SK-N-SH (cell line): Measurements from ENCODE around the gene UVRAG. TPM values are rescaled to one million over a fixed set of nuclear protein-coding genes. Genes with fewer than 3 reads are reported as not detected.

Source experiments
- CTCF ChIA-PET: fragments of 300-600, 350-600 bp; formaldehyde crosslinking; extraction: SDS; loops from one replicate; lab custom pipeline; 2021; lab: Yijun Ruan, JAX
- POLR2A ChIA-PET: fragments of 350-600 bp; sonication (Branson Sonifier 250); formaldehyde crosslinking; extraction: SDS; loops from one replicate; lab custom pipeline; 2020; ENCODE audit warnings: antibody characterized with exemption, inconsistent platforms; lab: Yijun Ruan, JAX
- DNase-seq: peaks from one replicate; pipeline ENCODE4 v3.0.0; 2012
- H2AFZ ChIP-seq: fragments of 200-600 bp; sonication (generic); 2 replicates; pipeline ENCODE4 v1.8.1; 2016; ENCODE audit warnings: antibody characterized with exemption, mild to moderate bottlenecking, low read depth
- H3F3A ChIP-seq: fragments of 200-600 bp; sonication (generic); replicated peaks from 2 replicates; pipeline ENCODE3; 2016; ENCODE audit warnings: antibody characterized with exemption, mild to moderate bottlenecking; ENCODE audit not compliant: insufficient read depth
- H3K27ac ChIP-seq, 2 experiments: fragments of 200-500 bp in 1 of 2; fragments of 200-600 bp in 1 of 2; sonication (Bioruptor generic) in 1 of 2; sonication (generic), shearing (Covaris generic) in 1 of 2; 2 replicates each; pipeline versions ENCODE4 v1.5.1 to v1.6.1; 2014 to 2016; ENCODE audit warnings: low read depth in 2 of 2, inconsistent platforms in 1 of 2, low read length in 1 of 2, mild to moderate bottlenecking in 1 of 2, mixed read lengths in 1 of 2
- H3K27me3 ChIP-seq: fragments of 200-600 bp; sonication (generic), shearing (Covaris generic); 2 replicates; pipeline ENCODE4 v1.6.1; 2016; ENCODE audit warnings: mixed run types; ENCODE audit not compliant: insufficient read depth
- H3K36me3 ChIP-seq, 2 experiments: fragments of 200-500 bp in 1 of 2; fragments of 200-600 bp in 1 of 2; sonication (Bioruptor generic) in 1 of 2; sonication (generic) in 1 of 2; replicated peaks in 1 of 2; 2 replicates each; pipeline versions ENCODE3 to v1.5.1; 2014 to 2016; ENCODE audit warnings: low read length in 1 of 2, mild to moderate bottlenecking in 1 of 2; ENCODE audit not compliant: insufficient read depth in 2 of 2, control insufficient read depth in 1 of 2
- H3K4me1 ChIP-seq, 2 experiments: fragments of 200-500 bp in 1 of 2; fragments of 200-600 bp in 1 of 2; sonication (Bioruptor generic) in 1 of 2; sonication (generic), shearing (Covaris generic) in 1 of 2; 2 replicates each; pipeline versions ENCODE4 v1.5.1 to v1.6.1; 2014 to 2016; ENCODE audit warnings: low read depth in 1 of 2, low read length in 1 of 2, mixed run types in 1 of 2; ENCODE audit not compliant: insufficient read depth in 2 of 2, control insufficient read depth in 1 of 2
- H3K4me2 ChIP-seq: fragments of 200-600 bp; sonication (generic), shearing (Covaris generic); 2 replicates; pipeline ENCODE4 v1.6.1; 2017; ENCODE audit warnings: mixed run types
- H3K4me3 ChIP-seq, 2 experiments: fragments of 200-500 bp in 1 of 2; fragments of 200-600 bp in 1 of 2; sonication (Bioruptor generic) in 1 of 2; sonication (generic), shearing (Covaris generic) in 1 of 2; 2 replicates each; pipeline versions ENCODE4 v1.5.1 to v1.8.1; 2014 to 2016; ENCODE audit warnings: low read depth in 2 of 2, inconsistent platforms in 1 of 2, low read length in 1 of 2, mild to moderate bottlenecking in 1 of 2, mixed read lengths in 1 of 2, moderate library complexity in 1 of 2
- H3K79me2 ChIP-seq: fragments of 200-600 bp; sonication (generic); 2 replicates; pipeline ENCODE4 v1.8.1; 2017; ENCODE audit warnings: mild to moderate bottlenecking; ENCODE audit not compliant: insufficient read depth
- H3K9ac ChIP-seq: fragments of 200-600 bp; sonication (generic); 2 replicates; pipeline ENCODE4 v1.6.1; 2017; ENCODE audit warnings: mixed run types
- H3K9me2 ChIP-seq: fragments of 200-600 bp; sonication (generic); 2 replicates; pipeline ENCODE4 v1.6.1; 2017; ENCODE audit warnings: mixed run types
- H3K9me3 ChIP-seq: fragments of 200-600 bp; sonication (generic); 2 replicates; pipeline ENCODE4 v1.6.1; 2017; ENCODE audit warnings: mixed run types, mild to moderate bottlenecking, moderate library complexity
- H4K20me1 ChIP-seq: fragments of 200-600 bp; sonication (generic); 2 replicates; pipeline ENCODE4 v1.6.1; 2017; ENCODE audit warnings: mild to moderate bottlenecking, mixed run types; ENCODE audit not compliant: insufficient read depth
- CHD2 ChIP-seq: fragments of 150-350 bp; IDR thresholded peaks from 2 replicates; pipeline ENCODE4 v1.6.1; 2018; ENCODE audit warnings: low read length; ENCODE audit not compliant: partially characterized antibody
- EP300 ChIP-seq, 2 experiments: IDR thresholded peaks; 2 replicates each; pipeline versions ENCODE4 v1.4.0 to v1.6.1; 2012; ENCODE audit warnings: borderline replicate concordance in 1 of 2, low read depth in 1 of 2, low read length in 1 of 2
- FOXJ3 ChIP-seq: sonication (generic); formaldehyde crosslinking; IDR thresholded peaks from 2 replicates; pipeline ENCODE4 v1.5.1; 2020; ENCODE audit warnings: mild to moderate bottlenecking, missing genetic modification reagents
- FOXM1 ChIP-seq: IDR thresholded peaks from 2 replicates; pipeline ENCODE4 v1.4.0; 2012; ENCODE audit warnings: low read depth, mild to moderate bottlenecking
- GABPA ChIP-seq: IDR thresholded peaks from 2 replicates; pipeline ENCODE4 v1.4.0; 2012; ENCODE audit warnings: low read depth, mild to moderate bottlenecking
- GATA2 ChIP-seq: sonication (generic); formaldehyde crosslinking; IDR thresholded peaks from 2 replicates; pipeline ENCODE4 v1.5.0; 2020; ENCODE audit warnings: mild to moderate bottlenecking, missing genetic modification reagents
- IRF3 ChIP-seq: fragments of 150-350 bp; IDR thresholded peaks from 2 replicates; pipeline ENCODE4 v1.6.1; 2016; ENCODE audit warnings: mild to moderate bottlenecking, low read depth, low read length
- JUND ChIP-seq: IDR thresholded peaks from 2 replicates; pipeline ENCODE4 v1.4.0; 2012
- MAX ChIP-seq: IDR thresholded peaks from 2 replicates; pipeline ENCODE4 v1.4.0; 2012; ENCODE audit warnings: low read depth
- MXI1 ChIP-seq: IDR thresholded peaks from 2 replicates; pipeline ENCODE4 v1.6.1; 2012; ENCODE audit warnings: mild to moderate bottlenecking, low read depth, low read length, improper control_type of control experiment
- NFIC ChIP-seq: IDR thresholded peaks from 2 replicates; pipeline ENCODE4 v1.4.0; 2012; ENCODE audit warnings: borderline replicate concordance
- POLR2AphosphoS5 ChIP-seq: IDR thresholded peaks from 2 replicates; pipeline ENCODE4 v1.6.1; 2012; ENCODE audit warnings: low read depth, low read length
- RAD21 ChIP-seq: IDR thresholded peaks from 2 replicates; pipeline ENCODE4 v1.6.1; 2012; ENCODE audit warnings: mild to moderate bottlenecking, low read length
- RCOR1 ChIP-seq: fragments of 150-350 bp; IDR thresholded peaks from 2 replicates; pipeline ENCODE4 v1.6.1; 2017; ENCODE audit warnings: antibody characterized with exemption, low read length
- REST ChIP-seq: IDR thresholded peaks from 2 replicates; pipeline ENCODE4 v1.6.1; 2012; ENCODE audit warnings: mild to moderate bottlenecking, low read depth, low read length, moderate library complexity
- RFX5 ChIP-seq: IDR thresholded peaks from 2 replicates; pipeline ENCODE4 v1.6.1; 2012; ENCODE audit warnings: mild to moderate bottlenecking, improper control_type of control experiment, low read length
- RXRA ChIP-seq: IDR thresholded peaks from 2 replicates; pipeline ENCODE4 v1.4.0; 2012; ENCODE audit warnings: low read depth, mild to moderate bottlenecking, borderline replicate concordance
- SIN3A ChIP-seq: IDR thresholded peaks from 2 replicates; pipeline ENCODE4 v1.6.1; 2012; ENCODE audit warnings: low read depth, mild to moderate bottlenecking, low read length, moderate library complexity, borderline replicate concordance
- SMC3 ChIP-seq: IDR thresholded peaks from 2 replicates; pipeline ENCODE4 v1.6.1; 2012; ENCODE audit warnings: low read depth, low read length, improper control_type of control experiment
- TAF1 ChIP-seq: IDR thresholded peaks from 2 replicates; pipeline ENCODE4 v1.6.1; 2012; ENCODE audit warnings: low read depth, mild to moderate bottlenecking, low read length, moderate library complexity, borderline replicate concordance
- TEAD4 ChIP-seq: IDR thresholded peaks from 2 replicates; pipeline ENCODE4 v1.4.0; 2012; ENCODE audit warnings: mild to moderate bottlenecking, borderline replicate concordance; ENCODE audit not compliant: insufficient read depth
- YY1 ChIP-seq: IDR thresholded peaks from 2 replicates; pipeline ENCODE4 v1.4.0; 2012; ENCODE audit warnings: low read depth, mild to moderate bottlenecking
- WGBS: methylation state at CpG from one replicate; pipeline ENCODE4 v1.1.6; 2017; ENCODE audit warnings: low lambda C conversion rate; 5-methylcytosine and 5-hydroxymethylcytosine counted together
- polyA plus RNA-seq, 3 experiments: library from polyadenylated mRNA; depleted of rRNA; stranded (reverse); fragments of >200 nt; gene quantifications; 2 replicates each; pipeline ENCODE4 v1.2.3, GENCODE V29; 2012

UVRAG gene
- polyA plus RNA-seq, 1 of the 3 experiments (the other 2 are of a cell fraction) = 5.8 TPM

- POLR2A ChIA-PET = no interaction called here
- no peak for DNase-seq
These were observed 345.8 kb downstream of the UVRAG start for GRCh38 chr11:76160856-76161255.

GRCh38 chr11:76161261-76161961 is 346.4 kb downstream of the UVRAG start:
- H3F3A ChIP-seq = no peaks in the 10 kb centered on the region
- no peak overlapping the region for H3K9ac ChIP-seq
- H3K4me1 ChIP-seq = peaks cover 0 to 47% of the 10 kb centered on the region in 2 experiments; a peak in 2 of 4 replicates
- no peaks in the 10 kb centered on the region for H3K27me3 ChIP-seq
- POLR2A ChIA-PET = no interaction called here
- peak overlapping the region in 1 of 2 experiments; percentile 60; a peak in 2 of 4 replicates for H3K27ac ChIP-seq
- H3K36me3 ChIP-seq = no peaks in the 10 kb centered on the region
- peak; percentile 86 for DNase-seq
- no peak overlapping the region for H2AFZ ChIP-seq
- H3K4me2 ChIP-seq = no peak overlapping the region
- CTCF ChIA-PET = interaction anchor here (1.2 to 1.4 kb wide), 3 partner anchors 47 to 158 kb away, joined by 3 to 8 read pairs (median 4); no protein-coding TSS in a partner anchor
- no peaks in the 10 kb centered on the region for H3K79me2 ChIP-seq
- no peak overlapping the region; a peak in 1 of 4 replicates for H3K4me3 ChIP-seq
- no peaks in the 10 kb centered on the region for H3K9me2 ChIP-seq
- H4K20me1 ChIP-seq = no peaks in the 10 kb centered on the region
- 44% methylated on average over 11 of the region's 24 CpGs for WGBS
- no peaks in the 10 kb centered on the region for H3K9me3 ChIP-seq
- TF ChIP-seq POLR2AphosphoS5 (no peak), TAF1 (no peak), MXI1 (0 out of 2 replicates have a peak, but pooled peaks have one; percentile 20), FOXM1 (no peak), REST (no peak), NFIC (no peak), JUND (no peak), SMC3 (no peak), GABPA (no peak), EP300 (IDR thresholded peaks at IDR 0.05; ENCODE audit: borderline replicate concordance in 1 of 2, low read depth in 1 of 2, low read length in 1 of 2) (peak in 1 of 2 experiments; percentile 69; a peak in 1 of 4 replicates), CHD2 (peak; percentile 50), RXRA (no peak), TEAD4 (no peak), SIN3A (no peak), RFX5 (no peak), RAD21 (peak; percentile 18; the same call in 1 of the 2 replicates), YY1 (no peak), IRF3 (no peak), GATA2 (CRISPR knock-in tag) (peak; percentile 21; the same call in 1 of the 2 replicates)

More at GRCh38 chr11:76160856-76161255, 345.8 kb downstream of the UVRAG start:
- no peak for TF ChIP-seq SIN3A
- TF ChIP-seq YY1 = no peak
- TF ChIP-seq MAX = no peak
- TF ChIP-seq RCOR1 = no peak
- no peak for TF ChIP-seq TAF1
- no peak for TF ChIP-seq FOXJ3 (CRISPR knock-in tag)
- TF ChIP-seq TEAD4 = no peak
- TF ChIP-seq, all 33 proteins: peak for 0
- no peak overlapping the region for H3K4me2 ChIP-seq
- H4K20me1 ChIP-seq = no peaks in the 10 kb centered on the region
- no peak overlapping the region for H2AFZ ChIP-seq
- H3K4me1 ChIP-seq = peaks cover 0 to 53% of the 10 kb centered on the region in 2 experiments; a peak in 2 of 4 replicates
- no peaks in the 10 kb centered on the region for H3F3A ChIP-seq
- no peaks in the 10 kb centered on the region for H3K9me3 ChIP-seq
- no peak overlapping the region for H3K9ac ChIP-seq
- H3K27me3 ChIP-seq = no peaks in the 10 kb centered on the region
- H3K4me3 ChIP-seq = no peak overlapping the region
- no peaks in the 10 kb centered on the region for H3K36me3 ChIP-seq
- 94% methylated on average over 4 of the region's 8 CpGs for WGBS
- no peaks in the 10 kb centered on the region for H3K9me2 ChIP-seq
- H3K27ac ChIP-seq = no peak overlapping the region; a peak in 1 of 4 replicates
- no peaks in the 10 kb centered on the region for H3K79me2 ChIP-seq
- CTCF ChIA-PET = interaction anchor here (1.2 to 1.4 kb wide), 3 partner anchors 47 to 158 kb away, joined by 3 to 12 read pairs (median 4); no protein-coding TSS in a partner anchor
